ENCODE data around the gene ZCCHC12.

Gene ZCCHC12

GRCh38 chrX:118865231-118865630, 41.6 kb downstream of the ZCCHC12 start:
- no peak overlapping the region for H3K4me3 ChIP-seq (ENCODE audit: low read depth, low read length)

GRCh38 chrX:118867251-118867650, 43.6 kb downstream of the ZCCHC12 start:
- no peak overlapping the region for H3K4me3 ChIP-seq (ENCODE audit: low read depth, low read length)

- no peak overlapping the region for H3K4me3 ChIP-seq (ENCODE audit: low read depth, low read length)
Measured at GRCh38 chrX:118872102-118872566, 48.5 kb downstream of the ZCCHC12 start.
